ENCODE data around the gene POFUT1. TPM values are rescaled to one million over a fixed set of nuclear protein-coding genes. Genes with fewer than 3 reads are reported as not detected.
"Not testable (repeated sequence)": the region's sequence is repeated elsewhere in the genome, so short reads cannot be mapped to it uniquely, and the experiment has no call there.

The POFUT1 gene
- total and polyA plus RNA-seq, 2 experiments from 2014 or later, result 9.3 to 34.0 TPM

GRCh38 chr20:32192698-32193097, 15.0 kb upstream of the POFUT1 start (continued):
- TF ChIP-seq ZNF462 (CRISPR knock-in tag; IDR thresholded peaks at IDR 0.05), result no peak
- no peak for TF ChIP-seq NANOG (IDR thresholded peaks at IDR 0.05; ENCODE audit: borderline replicate concordance)
- no peak for TF ChIP-seq CTCF (conservative IDR thresholded peaks at IDR 0.05; ENCODE audit: low read depth in 2 of 2)
- no peak for TF ChIP-seq CREB1 (CRISPR knock-in tag; IDR thresholded peaks at IDR 0.05; ENCODE audit: low read depth)
- no peak for TF ChIP-seq ZNF331 (CRISPR knock-in tag; IDR thresholded peaks at IDR 0.05; ENCODE audit: low read depth)
- TF ChIP-seq POLR2AphosphoS5 (IDR thresholded peaks at IDR 0.05; ENCODE audit: low read depth), result no peak
- no peak for TF ChIP-seq JUNB (IDR thresholded peaks at IDR 0.05; ENCODE audit: unreplicated experiment)
- no peak for TF ChIP-seq EZH2 (IDR thresholded peaks at IDR 0.05; ENCODE audit: low read depth, unreplicated experiment)
- no peak for TF ChIP-seq ZNF114 (CRISPR knock-in tag; IDR thresholded peaks at IDR 0.05)
- TF ChIP-seq EZH2phosphoT487 (IDR thresholded peaks at IDR 0.05; ENCODE audit: unreplicated experiment), result no peak

- not testable (repeated sequence) for H3K27me3 Mint-ChIP-seq (ENCODE audit: insufficient read depth, low read depth, poor library complexity); H3K27ac ChIP-seq (ENCODE audit: low read depth); DNase-seq (ENCODE audit: low spot score); H3K27ac Mint-ChIP-seq; H3K9me2 ChIP-seq (ENCODE audit: insufficient read depth); H2AFZ ChIP-seq; H3K4me2 ChIP-seq; H3K4me3 ChIP-seq; H3K27me3 ChIP-seq (ENCODE audit: insufficient read depth); H3K4me3 Mint-ChIP-seq; ATAC-seq; H3K9me3 Mint-ChIP-seq
- Histone ChIP-seq H3F3A (replicated peaks; ENCODE audit: low read depth) (peaks cover 38% of the 10 kb centered on the region), H4K20me1 (replicated peaks; ENCODE audit: insufficient read depth) (peaks cover 49% of the 10 kb centered on the region), H3K4me1 (ENCODE audit: insufficient read depth) (peaks cover 18% of the 10 kb centered on the region), H3K79me2 (replicated peaks; ENCODE audit: insufficient read depth) (peaks cover 14% of the 10 kb centered on the region), H3K36me3 (ENCODE audit: insufficient read depth) (peaks cover 27% of the 10 kb centered on the region)
- peaks cover 47% of the 10 kb centered on the region for H3K36me3 Mint-ChIP-seq (ENCODE audit: low read depth)
- H3K4me1 Mint-ChIP-seq, result peaks cover 19% of the 10 kb centered on the region
These were observed 14.3 kb upstream of the POFUT1 start for GRCh38 chr20:32193336-32193735.

Data from GM23338 (cell line).